ENCODE measurements around the gene C15orf40. TPM values are rescaled to one million over a fixed set of nuclear protein-coding genes. Genes with fewer than 3 reads are reported as not detected.

Gene C15orf40
- total and polyA plus RNA-seq, 8 donors = 2.3 to 40.9 (median 15.2) TPM

- intact Hi-C loops (cut with DNase I; ENCODE audit: low total_unique reads) = no loop called here
- Histone ChIP-seq H3K27ac (peak overlapping the region in 1 of 5 donors; percentile 34), H3K27me3 (no peaks in the 10 kb centered on the region), H3K9me3 (no peaks in the 10 kb centered on the region), H3K4me3 (no peak overlapping the region), H3K4me1 (peaks cover 6 to 19% (median 15%) of the 10 kb centered on the region in 4 donors), H3K36me3 (peaks cover 33 to 72% (median 63%) of the 10 kb centered on the region in 4 donors)
- TF ChIP-seq EP300 (IDR thresholded peaks at IDR 0.05) (no peak), POLR2AphosphoS5 (IDR thresholded peaks at IDR 0.05) (peak in 1 of 3 donors; percentile 39), CTCF (IDR thresholded peaks at IDR 0.05) (no peak)
- no peak for DNase-seq
These were observed 41.7 kb upstream of the C15orf40 start for GRCh38 chr15:83053151-83053550.

- no peaks in the 10 kb centered on the region for H3K9me3 ChIP-seq
- no peaks in the 10 kb centered on the region for H3K27me3 ChIP-seq
- H3K27ac ChIP-seq = peak overlapping the region in 1 of 5 donors; percentile 6
- H3K36me3 ChIP-seq = peaks cover 17 to 74% (median 68%) of the 10 kb centered on the region in 4 donors
- TF ChIP-seq EP300 (IDR thresholded peaks at IDR 0.05) (no peak), POLR2AphosphoS5 (IDR thresholded peaks at IDR 0.05) (no peak), CTCF (IDR thresholded peaks at IDR 0.05) (no peak), POLR2A (IDR thresholded peaks at IDR 0.05) (no peak)
- 45 to 59% (median 50%) methylated on average over 3 of the region's 3 CpGs for WGBS, 5 donors
- H3K4me3 ChIP-seq = no peak overlapping the region
- intact Hi-C loops (cut with DNase I; ENCODE audit: low total_unique reads) = no loop called here
- DNase-seq = peak in 1 of 2 donors; percentile 24
- H3K4me1 ChIP-seq = peaks cover 0 to 20% (median 16%) of the 10 kb centered on the region in 4 donors
These were observed 35.2 kb upstream of the C15orf40 start for GRCh38 chr15:83046558-83047127.

GRCh38 chr15:83044156-83044555 is 32.7 kb upstream of the C15orf40 start:
- H3K4me3 ChIP-seq = no peak overlapping the region
- DNase-seq = no peak
- no peaks in the 10 kb centered on the region for H3K27me3 ChIP-seq
- WGBS, 5 donors = 95 to 98% (median 97%) methylated on average over 12 of the region's 12 CpGs
- intact Hi-C loops (cut with DNase I; ENCODE audit: low total_unique reads) = no loop called here
- no peaks in the 10 kb centered on the region for H3K9me3 ChIP-seq
- peaks cover 32 to 86% (median 80%) of the 10 kb centered on the region in 4 donors for H3K36me3 ChIP-seq
- H3K27ac ChIP-seq = no peak overlapping the region
- H3K4me1 ChIP-seq = peaks cover 0 to 20% (median 16%) of the 10 kb centered on the region in 4 donors
- TF ChIP-seq EP300 (IDR thresholded peaks at IDR 0.05) (no peak), POLR2A (IDR thresholded peaks at IDR 0.05) (no peak), CTCF (IDR thresholded peaks at IDR 0.05) (no peak), POLR2AphosphoS5 (IDR thresholded peaks at IDR 0.05) (no peak)

- H3K4me3 ChIP-seq = no peak overlapping the region
- intact Hi-C loops (cut with DNase I; ENCODE audit: low total_unique reads) = no loop called here
- WGBS, 5 donors = 29 to 41% (median 36%) methylated on average over 1 of the region's 1 CpG
- no peak overlapping the region for H3K27ac ChIP-seq
- no peaks in the 10 kb centered on the region for H3K9me3 ChIP-seq
- H3K4me1 ChIP-seq = peaks cover 0 to 7% (median 1%) of the 10 kb centered on the region in 4 donors
- TF ChIP-seq CTCF (IDR thresholded peaks at IDR 0.05) (no peak), EP300 (IDR thresholded peaks at IDR 0.05) (no peak), POLR2A (IDR thresholded peaks at IDR 0.05) (no peak), POLR2AphosphoS5 (IDR thresholded peaks at IDR 0.05) (no peak)
- peaks cover 24 to 62% (median 56%) of the 10 kb centered on the region in 4 donors for H3K36me3 ChIP-seq
- H3K27me3 ChIP-seq = no peaks in the 10 kb centered on the region
- DNase-seq = no peak
These were observed 27.8 kb upstream of the C15orf40 start for GRCh38 chr15:83039206-83039605.
